Panc1 (cell line): ENCODE measurements around the gene TUB. TPM values are rescaled to one million over a fixed set of nuclear protein-coding genes. Genes with fewer than 3 reads are reported as not detected.

Experiments
- ATAC-seq: fragments of 200-7000 bp; cut with Tn5 transposase; 2 replicates; pipeline ENCODE4 v1.9.1; 2020; ENCODE audit warnings: mild to moderate bottlenecking, moderate library complexity
- BruUV-seq: library from RNA; stranded (reverse); fragments of 400-500 nt; replicated peaks from 2 replicates; lab custom pipeline; 2021; lab: Mats Ljungman, UMichigan
- CTCF ChIA-PET: fragments of 300-600 bp; sonication (Branson Sonifier 250); formaldehyde crosslinking; loops from one replicate; lab custom pipeline; 2022; ENCODE audit warnings: antibody characterized with exemption; lab: Charles Lee
- POLR2A ChIA-PET: fragments of 300-600 bp; sonication (Branson Sonifier 250); formaldehyde crosslinking; loops from one replicate; lab custom pipeline; 2022; ENCODE audit warnings: antibody characterized with exemption; lab: Charles Lee
- DNase-seq: peaks from one replicate; pipeline ENCODE4 v3.0.0-alpha.2; 2010; ENCODE audit warnings: low read depth, low spot score
- H3K27ac ChIP-seq: 2 replicates; pipeline ENCODE4 v1.5.1; 2011; ENCODE audit warnings: mild to moderate bottlenecking, low read length, inconsistent platforms
- H3K27me3 ChIP-seq: fragments of 200-500 bp; sonication (Bioruptor generic); 2 replicates; pipeline ENCODE4 v1.6.0; 2014; ENCODE audit warnings: low read length, inconsistent platforms; ENCODE audit not compliant: control insufficient read depth, insufficient read depth
- H3K36me3 ChIP-seq: fragments of 200-500 bp; sonication (Bioruptor generic); 2 replicates; pipeline ENCODE4 v1.5.1; 2014; ENCODE audit warnings: inconsistent platforms, mild to moderate bottlenecking, low read length, moderate library complexity; ENCODE audit not compliant: control insufficient read depth, insufficient read depth
- H3K4me1 ChIP-seq: 2 replicates; pipeline ENCODE4 v1.5.1; 2011; ENCODE audit warnings: inconsistent platforms, mild to moderate bottlenecking, low read length, moderate library complexity; ENCODE audit not compliant: control insufficient read depth, insufficient read depth
- H3K4me3 ChIP-seq, 2 experiments: 2 replicates each; pipeline ENCODE4 v1.5.1; 2011 to 2012; ENCODE audit warnings: low read depth in 2 of 2, low read length in 2 of 2, mild to moderate bottlenecking in 2 of 2, inconsistent platforms in 1 of 2, moderate library complexity in 1 of 2
- H3K9me3 ChIP-seq: fragments of 200-500 bp; sonication (Bioruptor generic); 2 replicates; pipeline ENCODE4 v1.5.1; 2014; ENCODE audit warnings: low read depth, mild to moderate bottlenecking, inconsistent platforms, low read length, moderate library complexity; ENCODE audit not compliant: control insufficient read depth, insufficient read depth
- CTCF ChIP-seq: fragments of 450-650 bp; IDR thresholded peaks from 2 replicates; pipeline ENCODE4 v1.5.1; 2017; ENCODE audit warnings: mild to moderate bottlenecking
- POLR2AphosphoS5 ChIP-seq: IDR thresholded peaks from 2 replicates; pipeline ENCODE4 v1.6.1; 2012; ENCODE audit warnings: mild to moderate bottlenecking, low read depth, low read length, moderate library complexity
- REST ChIP-seq, 2 experiments: IDR thresholded peaks; 2 replicates each; pipeline ENCODE4 v1.6.1; 2011 to 2012; ENCODE audit warnings: low read depth in 2 of 2, control low read depth in 1 of 2, low read length in 1 of 2, mild to moderate bottlenecking in 1 of 2, moderate library complexity in 1 of 2; ENCODE audit not compliant: insufficient read depth in 1 of 2
- SIN3A ChIP-seq: IDR thresholded peaks from 2 replicates; pipeline ENCODE4 v1.6.1; 2012; ENCODE audit warnings: low read depth, mild to moderate bottlenecking, low read length, moderate library complexity, borderline replicate concordance; ENCODE audit not compliant: insufficient read depth
- TCF7L2 ChIP-seq: IDR thresholded peaks from 2 replicates; pipeline ENCODE4 v1.6.1; 2011; ENCODE audit warnings: mild to moderate bottlenecking, low read depth, low read length, inconsistent platforms
- in situ Hi-C: cut with HindIII; loops from 2 replicates; pipeline ENCODE4 v1.10.0; 2016; ENCODE audit warnings: low sequenced_read_pairs, low pct_unique_long_range_greater_than_20kb
- intact Hi-C: fragments of 100-400 bp; cut with micrococcal nuclease; formaldehyde crosslinking; loops from one replicate; pipeline ENCODE4 v1.10.0; 2022; ENCODE audit not compliant: unreplicated experiment
- total RNA-seq: library from RNA; stranded (reverse); gene quantifications from one replicate; pipeline ENCODE4 v1.2.1, GENCODE V29; 2021; ENCODE audit not compliant: unreplicated experiment

Gene TUB
- total RNA-seq, 1 experiment from 2014 or later: 4.3 TPM

- Histone ChIP-seq H3K4me1 (no peaks in the 10 kb centered on the region), H3K36me3 (no peaks in the 10 kb centered on the region), H3K27me3 (no peaks in the 10 kb centered on the region), H3K9me3 (no peaks in the 10 kb centered on the region), H3K27ac (no peak overlapping the region), H3K4me3 (no peak overlapping the region)
- in situ Hi-C loops (no loop called here), intact Hi-C loops (loop anchor here (1.0 to 10.0 kb wide), 2 partner anchors 87 to 198 kb away; no protein-coding TSS in a partner anchor)
- BruUV-seq: no TSS peak
- TF ChIP-seq SIN3A: no peak
- TF ChIP-seq CTCF: peak; percentile 89
- POLR2A ChIA-PET: no interaction called here
- ATAC-seq: peak; percentile 79
- CTCF ChIA-PET: interaction anchor here (0.5 to 4.8 kb wide), 2 partner anchors 59 to 85 kb away, joined by 7 to 35 read pairs; no protein-coding TSS in a partner anchor
- no peak for DNase-seq
Measured at GRCh38 chr11:8092587-8093424, 11.8 kb downstream of the TUB start.

GRCh38 chr11:8093931-8094575 is 13.0 kb downstream of the TUB start:
- no peaks in the 10 kb centered on the region for H3K36me3 ChIP-seq
- no peak for ATAC-seq

More at GRCh38 chr11:8093931-8094575, 13.0 kb downstream of the TUB start:
- no peaks in the 10 kb centered on the region for H3K27me3 ChIP-seq
- in situ Hi-C loops: no loop called here
- no TSS peak for BruUV-seq
- no peaks in the 10 kb centered on the region for H3K4me1 ChIP-seq
- TF ChIP-seq TCF7L2 (no peak), POLR2AphosphoS5 (no peak), SIN3A (no peak), REST (IDR thresholded peaks at IDR 0.05; ENCODE audit: insufficient read depth in 1 of 2, low read depth in 2 of 2, low read length in 1 of 2) (no peak), CTCF (no peak)
- ChIA-PET POLR2A (no interaction called here), CTCF (interaction anchor here (0.9 kb wide), 1 partner anchor 88 kb away, joined by 6 read pairs; no protein-coding TSS in a partner anchor)
- H3K27ac ChIP-seq: no peak overlapping the region
- no peaks in the 10 kb centered on the region for H3K9me3 ChIP-seq
- DNase-seq: no peak
- intact Hi-C loops: loop anchor here (10.0 kb wide), 1 partner anchor 199 kb away; no protein-coding TSS in a partner anchor
- H3K4me3 ChIP-seq: no peak overlapping the region
